Body of pancreas (tissue), 4 donors: ENCODE results near the gene CRYBG2. TPM values are rescaled to one million over a fixed set of nuclear protein-coding genes. Genes with fewer than 3 reads are reported as not detected.
"Not testable (repeated sequence)": the region's sequence is repeated elsewhere in the genome, so short reads cannot be mapped to it uniquely, and the experiment has no call there.

Experiments used
- ATAC-seq: fragments of 150-250 bp; one replicate; pipeline ENCODE4 v1.9.1; 2016
- DNase-seq, 4 donors: peaks; one replicate each; pipeline ENCODE4 v3.0.0-alpha.2; 2019
- H3K27ac ChIP-seq, 4 donors: fragments of 200-600 bp; sonication (generic); 1 replicate in 3 of 4; 2 replicates in 1 of 4; pipeline versions ENCODE4 v1.5.1 to v1.6.1; 2016 to 2019; ENCODE audit warnings: mild to moderate bottlenecking in 1 of 4, mixed read lengths in 1 of 4, moderate library complexity in 1 of 4
- H3K27me3 ChIP-seq, 2 donors: fragments of 200-600 bp; sonication (generic); one replicate each; pipeline ENCODE4 v1.6.0; 2016; ENCODE audit warnings: mild to moderate bottlenecking in 1 of 2
- H3K36me3 ChIP-seq, 2 donors: fragments of 200-600 bp; sonication (generic); replicated peaks in 1 of 2; 2 replicates each; pipeline ENCODE4 v1.5.1; 2016; ENCODE audit warnings: low read depth in 2 of 2; ENCODE audit not compliant: insufficient read depth in 1 of 2
- H3K4me1 ChIP-seq: fragments of 200-600 bp; sonication (generic); one replicate; pipeline ENCODE4 v1.6.0; 2016
- H3K4me3 ChIP-seq, 2 donors: fragments of 200-600 bp; sonication (generic); 1 replicate in 1 of 2; 2 replicates in 1 of 2; pipeline ENCODE4 v1.5.1; 2016 to 2019
- H3K9me3 ChIP-seq, 3 donors: fragments of 200-600 bp; sonication (generic); 1 replicate in 2 of 3; 2 replicates in 1 of 3; pipeline ENCODE4 v1.5.1; 2016
- CTCF ChIP-seq, 7 experiments: fragments of 450-650 bp in 4 of 7; fragments of 200-600 bp in 3 of 7; sonication (generic) in 3 of 7; IDR thresholded peaks; one replicate each; pipeline ENCODE4 v1.5.1; 2016 to 2019; ENCODE audit warnings: antibody characterized with exemption in 7 of 7
- POLR2A ChIP-seq, 3 donors: fragments of 450-650 bp; IDR thresholded peaks; one replicate each; pipeline ENCODE4 v1.6.1; 2016; ENCODE audit warnings: antibody characterized with exemption in 3 of 3, mild to moderate bottlenecking in 2 of 3
- WGBS, 2 donors: methylation state at CpG; one replicate each; pipeline ENCODE4 v1.1.5; 2017; 5-methylcytosine and 5-hydroxymethylcytosine counted together
- intact Hi-C: fragments of 100-400 bp; cut with DNase I; formaldehyde crosslinking; loops from one replicate; pipeline ENCODE4 v1.15.1; 2023
- total RNA-seq, 2 donors: library from RNA; depleted of rRNA; stranded (reverse); fragments of >200 nt; gene quantifications; one replicate each; pipeline ENCODE4 v1.1.0, GENCODE V29; 2016

Gene CRYBG2
- total RNA-seq, 2 donors from 2014 or later: 3.6 TPM; not detected in 1

- intact Hi-C loops: no loop called here
- Histone ChIP-seq H3K4me1 (no peaks in the 10 kb centered on the region), H3K36me3 (no peaks in the 10 kb centered on the region), H3K27me3 (no peaks in the 10 kb centered on the region), H3K9me3 (no peaks in the 10 kb centered on the region), H3K27ac (no peak overlapping the region), H3K4me3 (no peak overlapping the region)
- no peak for ATAC-seq
- 46 to 53% methylated on average over 2 of the region's 2 CpGs for WGBS, 2 donors
- DNase-seq: no peak
- TF ChIP-seq POLR2A (IDR thresholded peaks at IDR 0.05) (no peak), CTCF (IDR thresholded peaks at IDR 0.05) (no peak)
Measured at GRCh38 chr1:26373789-26374188, 19.9 kb upstream of the CRYBG2 start.

DNA sequence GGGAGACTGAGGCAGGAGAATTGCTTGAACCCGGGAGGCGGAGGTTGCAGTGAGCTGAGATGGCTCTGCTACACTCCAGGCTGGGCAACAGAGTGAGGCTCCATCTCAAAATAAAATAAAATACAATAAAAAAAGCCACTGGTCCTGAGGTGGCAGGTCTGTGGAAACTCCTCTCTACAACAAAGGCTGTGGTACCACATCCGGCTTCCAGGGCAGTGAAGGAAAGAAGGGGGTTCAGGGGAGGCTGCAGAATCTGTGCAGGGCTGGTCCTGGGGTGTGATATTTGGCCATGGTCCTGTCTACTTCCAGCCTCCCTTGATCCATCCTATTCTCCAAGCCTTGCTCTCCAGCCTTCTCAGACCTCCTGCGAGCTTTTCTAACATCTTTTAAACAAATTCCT, 19.4 kb upstream of the CRYBG2 start:
- Histone ChIP-seq H3K27me3 (no peaks in the 10 kb centered on the region), H3K9me3 (no peaks in the 10 kb centered on the region), H3K4me3 (no peak overlapping the region), H3K27ac (no peak overlapping the region), H3K36me3 (no peaks in the 10 kb centered on the region), H3K4me1 (no peaks in the 10 kb centered on the region)
- 60 to 62% methylated on average over 4 of the region's 4 CpGs for WGBS, 2 donors
- intact Hi-C loops: no loop called here
- TF ChIP-seq POLR2A (IDR thresholded peaks at IDR 0.05) (no peak), CTCF (IDR thresholded peaks at IDR 0.05) (no peak)
- no peak for DNase-seq
- ATAC-seq: no peak

DNA sequence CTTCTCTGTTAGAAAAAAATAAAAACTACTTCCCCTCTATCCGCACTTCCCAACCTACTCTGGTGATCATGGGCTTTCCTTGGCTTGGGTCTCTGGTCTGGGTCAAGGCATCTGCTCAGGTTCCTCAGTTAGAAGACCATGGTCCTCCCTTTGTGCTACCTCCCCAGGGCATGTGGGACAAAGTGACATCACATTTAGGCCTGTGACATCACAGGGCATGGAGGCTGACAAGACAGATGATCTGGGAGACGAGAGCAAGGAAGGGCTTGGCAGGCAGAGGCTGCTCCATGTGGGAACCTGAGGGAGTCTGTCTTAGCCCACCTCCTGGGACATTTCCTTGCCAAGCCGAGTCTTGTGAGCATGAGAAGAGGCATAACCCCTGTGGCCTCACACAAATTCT, 18.7 kb upstream of the CRYBG2 start, which contains the start of gene ZNF683:
Gene ZNF683 (minus strand): TSS at position 140 of the 400 bp plus-strand sequence. CDS start 4,179 bp downstream, outside the sequence.
- H3K4me3 ChIP-seq, H3K9me3 ChIP-seq, ATAC-seq, H3K27ac ChIP-seq, intact Hi-C loops, H3K4me1 ChIP-seq, DNase-seq, H3K36me3 ChIP-seq, H3K27me3 ChIP-seq: not testable (repeated sequence)
- 65 to 71% methylated on average over 2 to 3 of the region's 3 CpGs for WGBS, 2 donors

GRCh38 chr1:26372039-26372438, 18.1 kb upstream of the CRYBG2 start:
- DNase-seq: no peak
- Histone ChIP-seq H3K9me3 (no peaks in the 10 kb centered on the region), H3K4me1 (no peaks in the 10 kb centered on the region), H3K27ac (no peak overlapping the region), H3K36me3 (no peaks in the 10 kb centered on the region), H3K4me3 (no peak overlapping the region), H3K27me3 (no peaks in the 10 kb centered on the region)
- ATAC-seq: no peak
- WGBS, 2 donors: 71 to 83% methylated on average over 4 to 5 of the region's 5 CpGs
- TF ChIP-seq CTCF (IDR thresholded peaks at IDR 0.05): no peak
- no peak for TF ChIP-seq POLR2A (IDR thresholded peaks at IDR 0.05)
- intact Hi-C loops: no loop called here

GRCh38 chr1:26370591-26371382, 16.9 kb upstream of the CRYBG2 start:
- Histone ChIP-seq H3K27me3 (no peaks in the 10 kb centered on the region), H3K4me1 (no peaks in the 10 kb centered on the region), H3K9me3 (no peaks in the 10 kb centered on the region), H3K36me3 (no peaks in the 10 kb centered on the region), H3K4me3 (no peak overlapping the region), H3K27ac (no peak overlapping the region)
- ATAC-seq (no peak), DNase-seq (no peak)
- WGBS, 2 donors: 47 to 58% methylated on average over 6 of the region's 6 CpGs
- TF ChIP-seq CTCF (IDR thresholded peaks at IDR 0.05) (no peak), POLR2A (IDR thresholded peaks at IDR 0.05) (no peak)
- intact Hi-C loops: no loop called here
